HepG2 (cell line): ENCODE results near the gene SHISAL1. TPM values are rescaled to one million over a fixed set of nuclear protein-coding genes. Genes with fewer than 3 reads are reported as not detected.

ENCODE experiments used
- ATAC-seq: fragments of 200-7000 bp; cut with Tn5 transposase; 3 replicates; pipeline ENCODE4 v1.9.1; 2020; ENCODE audit warnings: mild to moderate bottlenecking, moderate library complexity
- BruUV-seq: library from RNA; stranded (reverse); fragments of 400-500 nt; replicated peaks from 2 replicates; lab custom pipeline; 2021; lab: Mats Ljungman, UMichigan
- CTCF ChIA-PET: fragments of 300-600 bp; formaldehyde crosslinking; extraction: SDS; loops from one replicate; lab custom pipeline; 2021; ENCODE audit warnings: low total read pairs, inconsistent platforms, low intra/inter-chr PET ratio; lab: Yijun Ruan, JAX
- POLR2A ChIA-PET: fragments of 350-600 bp; sonication (Branson Sonifier 250); formaldehyde crosslinking; loops from one replicate; lab custom pipeline; 2020; ENCODE audit warnings: antibody characterized with exemption, inconsistent platforms; lab: Yijun Ruan, JAX
- DNase-seq: peaks from one replicate; pipeline ENCODE4 v3.0.0-alpha.2; 2015; ENCODE audit warnings: low spot score
- FAIRE-seq: peaks from 3 replicates; lab custom pipeline; 2011; peaks lifted over from hg19 to GRCh38; lab: Jason Lieb, UNC
- H2AFZ ChIP-seq: one replicate; pipeline ENCODE4 v1.6.1; 2011; ENCODE audit warnings: low read length, inconsistent platforms
- H3K27ac ChIP-seq: fragments of 300-600 bp; 3 replicates; pipeline ENCODE4 v1.8.0; 2011; ENCODE audit warnings: mixed run types, mild to moderate bottlenecking, mixed read lengths, low read length, inconsistent platforms; ENCODE audit not compliant: insufficient read depth; ENCODE audit errors: extremely low read length
- H3K27me3 ChIP-seq, 2 experiments: fragments of 200-600 bp in 1 of 2; 2 replicates in 1 of 2; 3 replicates in 1 of 2; pipeline versions ENCODE4 v1.6.0 to v1.8.0; 2011; ENCODE audit warnings: low read length in 2 of 2, mild to moderate bottlenecking in 2 of 2, moderate library complexity in 2 of 2, inconsistent platforms in 1 of 2; ENCODE audit not compliant: insufficient read depth in 2 of 2, control insufficient read depth in 1 of 2
- H3K36me3 ChIP-seq, 2 experiments: fragments of 200-600 bp in 1 of 2; replicated peaks in 1 of 2; 2 replicates in 1 of 2; 3 replicates in 1 of 2; pipeline versions ENCODE4 v1.5.1 to v1.8.0; 2011; ENCODE audit warnings: low read length in 2 of 2, inconsistent platforms in 1 of 2; ENCODE audit not compliant: insufficient read depth in 2 of 2, control insufficient read depth in 1 of 2
- H3K4me1 ChIP-seq: 2 replicates; pipeline ENCODE4 v1.5.1; 2012; ENCODE audit warnings: low read length, inconsistent platforms; ENCODE audit not compliant: insufficient read depth
- H3K4me2 ChIP-seq: 2 replicates; pipeline ENCODE4 v1.6.0; 2011; ENCODE audit warnings: low read depth, low read length, inconsistent platforms
- H3K4me3 ChIP-seq, 3 experiments: fragments of 200-600 bp in 1 of 3; sonication (generic), shearing (Covaris generic) in 1 of 3; replicated peaks in 1 of 3; 2 replicates each; pipeline ENCODE4 v1.5.1; 2011 to 2016; ENCODE audit warnings: low read length in 3 of 3, inconsistent platforms in 2 of 3, low read depth in 2 of 3, mild to moderate bottlenecking in 2 of 3, control low read depth in 1 of 3, mixed read lengths in 1 of 3; ENCODE audit not compliant: insufficient read depth in 1 of 3
- H3K79me2 ChIP-seq: one replicate; pipeline ENCODE4 v1.6.1; 2011; ENCODE audit warnings: low read length, inconsistent platforms; ENCODE audit not compliant: insufficient read depth
- H3K9ac ChIP-seq: 2 replicates; pipeline ENCODE4 v1.6.0; 2011; ENCODE audit warnings: mild to moderate bottlenecking, low read depth, low read length, inconsistent platforms; ENCODE audit not compliant: insufficient read depth
- H3K9me3 ChIP-seq: 2 replicates; pipeline ENCODE4 v1.5.1; 2012; ENCODE audit warnings: mild to moderate bottlenecking, low read length
- H4K20me1 ChIP-seq: 2 replicates; pipeline ENCODE4 v1.6.0; 2011; ENCODE audit warnings: inconsistent platforms, mild to moderate bottlenecking, low read length, moderate library complexity; ENCODE audit not compliant: insufficient read depth
- CHCHD3 ChIP-seq: sonication (generic); formaldehyde crosslinking; IDR thresholded peaks from 2 replicates; pipeline ENCODE4 v1.8.0; 2022; ENCODE audit warnings: mild to moderate bottlenecking, missing genetic modification reagents, moderate library complexity
- GTF3A ChIP-seq: sonication (generic); formaldehyde crosslinking; conservative IDR thresholded peaks from 2 replicates; pipeline ENCODE4 v1.4.0; 2020; ENCODE audit warnings: mild to moderate bottlenecking, missing genetic modification reagents
- HMG20B ChIP-seq: conservative IDR thresholded peaks from 2 replicates; pipeline ENCODE4 v1.6.1; 2016; ENCODE audit warnings: missing genetic modification reagents, missing compliant biosample characterization
- HOXA5 ChIP-seq: sonication (generic); formaldehyde crosslinking; IDR thresholded peaks from 2 replicates; pipeline ENCODE4 v1.4.0; 2020; ENCODE audit warnings: missing genetic modification reagents
- MEF2D ChIP-seq: sonication (generic); formaldehyde crosslinking; IDR thresholded peaks from 2 replicates; pipeline ENCODE4 v1.5.1; 2020; ENCODE audit warnings: mild to moderate bottlenecking, missing genetic modification reagents
- PRDM10 ChIP-seq: sonication (generic); formaldehyde crosslinking; IDR thresholded peaks from 2 replicates; pipeline ENCODE4 v1.4.0; 2020; ENCODE audit warnings: low read depth, missing genetic modification reagents
- RORA ChIP-seq: sonication (generic); formaldehyde crosslinking; IDR thresholded peaks from 2 replicates; pipeline ENCODE4 v1.5.0; 2020; ENCODE audit warnings: mild to moderate bottlenecking, missing genetic modification reagents, moderate library complexity
- TCF7L2 ChIP-seq: IDR thresholded peaks from 2 replicates; pipeline ENCODE4 v1.6.1; 2011; ENCODE audit warnings: mild to moderate bottlenecking, low read depth, low read length, moderate library complexity
- ZBED4 ChIP-seq: sonication (generic); formaldehyde crosslinking; IDR thresholded peaks from 2 replicates; pipeline ENCODE4 v1.4.0; 2020; ENCODE audit warnings: missing genetic modification reagents, borderline replicate concordance
- ZFP90 ChIP-seq: sonication (generic); formaldehyde crosslinking; IDR thresholded peaks from 2 replicates; pipeline ENCODE4 v1.8.0; 2022; ENCODE audit warnings: missing genetic modification reagents, mild to moderate bottlenecking, inconsistent platforms, borderline replicate concordance
- ZNF275 ChIP-seq: sonication (generic); formaldehyde crosslinking; IDR thresholded peaks from 2 replicates; pipeline ENCODE4 v1.8.0; 2022; ENCODE audit warnings: missing genetic modification reagents, mild to moderate bottlenecking, inconsistent platforms, borderline replicate concordance
- ZNF44 ChIP-seq: sonication (generic); formaldehyde crosslinking; IDR thresholded peaks from 2 replicates; pipeline ENCODE4 v1.5.1; 2020; ENCODE audit warnings: mild to moderate bottlenecking, missing genetic modification reagents
- ZNF468 ChIP-seq: sonication (generic); formaldehyde crosslinking; IDR thresholded peaks from 2 replicates; pipeline ENCODE4 v1.8.0; 2022; ENCODE audit warnings: mild to moderate bottlenecking, moderate library complexity, missing genetic modification reagents
- ZNF572 ChIP-seq: sonication (generic); formaldehyde crosslinking; IDR thresholded peaks from 2 replicates; pipeline ENCODE4 v1.5.1; 2020; ENCODE audit warnings: mild to moderate bottlenecking, missing genetic modification reagents
- ZNF740 ChIP-seq: sonication (generic); formaldehyde crosslinking; IDR thresholded peaks from 2 replicates; pipeline ENCODE4 v1.4.0; 2020; ENCODE audit warnings: missing genetic modification reagents
- ZNF850 ChIP-seq: sonication (generic); formaldehyde crosslinking; conservative IDR thresholded peaks from 2 replicates; pipeline ENCODE4 v1.9.0; 2021; ENCODE audit warnings: mild to moderate bottlenecking, missing genetic modification reagents
- WGBS: methylation state at CpG from one replicate; pipeline ENCODE4 v1.1.6; 2017; ENCODE audit warnings: low lambda C conversion rate; 5-methylcytosine and 5-hydroxymethylcytosine counted together
- in situ Hi-C: cut with HindIII; loops from 2 replicates; pipeline ENCODE4 v1.10.0; 2017; ENCODE audit warnings: low pct_unique_long_range_greater_than_20kb; ENCODE audit not compliant: extremely low pct_ligation_motif_present
- intact Hi-C: fragments of 100-400 bp; cut with micrococcal nuclease; formaldehyde crosslinking; loops from one replicate; pipeline ENCODE4 v1.10.0; 2022; ENCODE audit not compliant: unreplicated experiment
- polyA plus RNA-seq, 8 experiments: library from polyadenylated mRNA; depleted of rRNA in 3 of 8; stranded (reverse) in 7 of 8; unstranded in 1 of 8; fragments of >200 nt; fragmentation: Illumina TruSeq in 4 of 8; extraction: Trizol in 4 of 8; gene quantifications; 2 replicates each; pipeline versions ENCODE4 v1.2.1 to v1.2.3, GENCODE V29; 2011 to 2016; ENCODE audit warnings: low read depth in 4 of 8, missing spikeins in 1 of 8, mixed read lengths in 1 of 8; ENCODE audit not compliant: insufficient read depth in 1 of 8
- total RNA-seq, 5 experiments: library from RNA; depleted of rRNA; stranded (reverse); fragments of >200 nt; fragmentation: Illumina TruSeq; extraction: Trizol; gene quantifications; 2 replicates each; pipeline ENCODE4 v1.2.3, GENCODE V29; 2016; ENCODE audit warnings: low read depth in 1 of 5

Gene SHISAL1
- total and polyA plus RNA-seq, 2 of the 13 experiments (the other 11 are each of a cell fraction or from before 2014, with no cell fraction given), result not detected

- Histone ChIP-seq H3K9ac (no peak overlapping the region), H2AFZ (no peak overlapping the region), H3K4me2 (no peak overlapping the region), H4K20me1 (no peaks in the 10 kb centered on the region), H3K4me1 (no peaks in the 10 kb centered on the region), H3K27ac (no peak overlapping the region), H3K36me3 (no peaks in the 10 kb centered on the region), H3K9me3 (no peaks in the 10 kb centered on the region), H3K4me3 (no peak overlapping the region), H3K79me2 (no peaks in the 10 kb centered on the region), H3K27me3 (peaks cover 8 to 29% of the 10 kb centered on the region in 2 experiments; a peak in 4 of 5 replicates)
- ATAC-seq (no peak), FAIRE-seq (no peak), DNase-seq (no peak)
- 15% methylated on average over 14 of the region's 20 CpGs for WGBS
- ChIA-PET CTCF (no interaction called here), POLR2A (no interaction called here)
- in situ Hi-C loops, result no loop called here
- BruUV-seq, result no TSS peak
- intact Hi-C loops, result no loop called here
- no peak for TF ChIP-seq RORA (CRISPR knock-in tag)
- no peak for TF ChIP-seq CHCHD3
- no peak for TF ChIP-seq ZNF275
- no peak for TF ChIP-seq HMG20B (CRISPR knock-in tag)
- TF ChIP-seq GTF3A, result no peak
- no peak for TF ChIP-seq HOXA5 (CRISPR knock-in tag)
- no peak for TF ChIP-seq ZNF850 (CRISPR knock-in tag)
- no peak for TF ChIP-seq TCF7L2
- TF ChIP-seq ZNF44 (CRISPR knock-in tag), result no peak
- no peak for TF ChIP-seq ZFP90 (CRISPR knock-in tag)
- no peak for TF ChIP-seq ZNF740 (CRISPR knock-in tag)
- TF ChIP-seq MEF2D, result no peak
- TF ChIP-seq ZNF468 (CRISPR knock-in tag), result no peak
- no peak for TF ChIP-seq ZBED4 (CRISPR knock-in tag)
- TF ChIP-seq ZNF572, result no peak
- TF ChIP-seq PRDM10 (CRISPR knock-in tag), result no peak
Observed at GRCh38 chr22:44307509-44308169, 5.1 kb downstream of the SHISAL1 start.
